PC-3 (cell line): ENCODE measurements around the gene UNK.

Source experiments
- CTCF ChIP-seq: fragments of 300-600 bp; sonication (generic); conservative IDR thresholded peaks from 2 replicates; pipeline ENCODE4 v1.5.1; 2017; ENCODE audit warnings: antibody characterized with exemption, low read depth, mild to moderate bottlenecking, low read length
- EZH2 ChIP-seq: fragments of 300-600 bp; sonication (generic); IDR thresholded peaks from one replicate; pipeline ENCODE4 v1.6.1; 2017; ENCODE audit warnings: antibody characterized with exemption, mild to moderate bottlenecking, low read length; ENCODE audit not compliant: unreplicated experiment
- EZH2phosphoT487 ChIP-seq: fragments of 300-600 bp; sonication (generic); IDR thresholded peaks from 2 replicates; pipeline ENCODE4 v1.6.1; 2018; ENCODE audit warnings: mild to moderate bottlenecking, antibody characterized with exemption, low read length, borderline replicate concordance

GRCh38 chr17:75748706-75749105 lies 35.9 kb upstream of the UNK start:
- no peak for TF ChIP-seq CTCF
- no peak for TF ChIP-seq EZH2
- no peak for TF ChIP-seq EZH2phosphoT487
